Stimulated activated CD4-positive, alpha-beta T cell treated with anti-CD3 and anti-CD28 coated beads, TNF-alpha, amount 100 ng/mL, for 1 hour (primary cell): Measurements from ENCODE around the gene PTOV1.

Experiments
- DNase-seq, 3 donors: peaks; one replicate each; pipeline ENCODE4 v3.0.0-alpha.2; 2020; ENCODE audit warnings: low read depth in 3 of 3, low spot score in 1 of 3

PTOV1 gene

GRCh38 chr19:49873834-49874233 lies 22.9 kb downstream of the PTOV1 start:
- no peak for DNase-seq

DNA sequence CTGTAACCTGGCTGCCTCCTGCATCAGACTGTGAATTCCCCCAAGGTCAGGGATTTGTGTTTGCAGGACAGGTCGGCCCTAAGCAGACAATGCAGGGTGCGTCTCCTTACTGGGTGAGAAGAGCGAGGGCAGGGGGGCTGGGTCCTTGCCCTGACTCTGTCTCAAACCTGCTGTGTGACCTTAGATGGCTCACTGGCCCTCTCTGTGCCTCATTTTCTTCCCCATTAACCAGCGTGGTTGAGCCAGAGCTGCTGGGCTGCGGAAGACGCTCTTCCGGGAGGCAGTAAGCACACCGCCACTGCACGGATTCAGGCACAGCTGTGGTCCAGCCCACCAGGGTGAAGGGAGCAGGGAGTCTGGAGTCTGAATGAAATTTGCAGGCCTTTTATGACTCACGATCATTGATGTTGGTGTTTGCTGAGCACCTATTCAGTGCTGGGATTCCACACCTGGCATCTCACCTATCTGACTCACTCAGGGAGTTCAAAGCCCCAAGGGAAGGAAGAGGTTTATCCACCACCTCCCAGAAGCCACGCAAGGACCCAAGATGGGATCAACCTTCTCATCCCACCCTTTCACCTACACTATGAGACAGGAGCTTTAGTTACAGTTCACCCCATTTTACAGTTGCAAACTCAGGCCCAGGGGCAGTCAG lies 23.7 kb downstream of the PTOV1 start:
- DNase-seq = no peak

- DNase-seq = no peak
Measured at GRCh38 chr19:49875177-49875576, 24.2 kb downstream of the PTOV1 start.

- peak in 2 of 3 donors; percentile 27 to 41 for DNase-seq
Measured at GRCh38 chr19:49875857-49876421, 25.0 kb downstream of the PTOV1 start.

- peak; percentile 94 to 96 (median 95) for DNase-seq
Measured at GRCh38 chr19:49876422-49877019, 25.6 kb downstream of the PTOV1 start.

GRCh38 chr19:49877020-49877878 lies 26.3 kb downstream of the PTOV1 start, which contains the start of the genes AKT1S1 and TBC1D17:
TSS of gene AKT1S1 (minus strand) at chr19:49877355. CDS start at chr19:49873295, 4,060 bp downstream.
TSS of gene TBC1D17 (plus strand) at chr19:49877702. CDS start at chr19:49877724, 22 bp downstream.
- peak; percentile 90 to 99 (median 98) for DNase-seq

DNA sequence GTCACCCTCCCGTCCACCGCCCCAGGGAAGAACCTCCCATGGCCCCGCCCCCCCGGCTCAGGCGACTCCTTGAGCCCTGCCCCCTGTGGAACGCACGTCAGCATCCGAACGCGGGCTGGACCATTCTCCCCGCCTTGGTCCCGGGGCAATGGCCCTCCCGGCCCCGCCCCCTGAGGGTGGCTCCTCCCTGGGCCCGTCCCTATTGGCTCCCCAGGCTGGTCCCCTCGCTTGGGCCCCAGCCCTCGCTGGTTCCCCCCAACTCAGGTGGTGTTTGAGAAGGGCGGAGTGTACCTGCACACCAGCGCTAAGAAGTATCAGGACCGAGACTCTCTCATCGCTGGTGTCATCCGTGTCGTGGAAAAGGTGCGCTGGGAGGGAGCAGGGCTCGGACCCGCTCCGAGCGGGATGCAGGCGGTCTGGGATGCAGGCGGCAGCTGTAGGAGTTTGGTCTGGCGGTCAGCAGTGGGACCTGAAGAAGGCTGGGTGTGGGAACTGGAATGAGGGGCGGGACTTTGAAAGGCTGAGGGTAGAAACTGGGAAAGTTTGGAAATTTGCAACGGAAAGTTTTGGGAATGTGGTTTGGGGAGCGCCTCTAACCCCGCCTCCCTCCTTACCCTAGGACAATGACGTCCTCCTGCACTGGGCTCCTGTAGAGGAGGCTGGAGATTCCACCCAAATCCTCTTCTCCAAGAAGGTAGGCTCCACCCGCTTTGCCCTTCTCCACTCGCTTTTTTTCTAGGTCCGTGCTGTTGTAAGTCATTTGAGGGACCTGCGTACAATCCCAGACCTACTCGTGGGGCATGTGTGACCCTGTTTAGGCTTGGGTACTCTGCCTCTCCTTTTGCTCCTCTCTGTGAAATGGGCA lies 27.2 kb downstream of the PTOV1 start:
- peak; percentile 90 to 98 (median 94) for DNase-seq

DNA sequence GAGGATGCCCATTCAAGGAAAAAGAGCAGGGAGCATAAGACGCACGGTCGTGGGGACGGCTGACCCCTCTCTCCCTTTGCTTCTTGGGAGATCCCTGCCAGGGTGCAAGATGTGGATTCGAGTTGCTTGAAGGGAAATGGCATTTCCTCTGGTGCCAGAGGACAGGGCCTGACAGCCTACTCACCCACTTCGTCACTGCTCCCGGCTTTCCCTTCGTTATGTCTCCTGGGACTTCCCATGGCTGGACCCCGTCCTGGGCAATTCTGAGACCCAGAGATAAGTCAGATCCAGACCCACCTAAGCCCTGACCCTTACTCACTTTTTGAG lies 27.7 kb downstream of the PTOV1 start:
- no peak for DNase-seq

DNA sequence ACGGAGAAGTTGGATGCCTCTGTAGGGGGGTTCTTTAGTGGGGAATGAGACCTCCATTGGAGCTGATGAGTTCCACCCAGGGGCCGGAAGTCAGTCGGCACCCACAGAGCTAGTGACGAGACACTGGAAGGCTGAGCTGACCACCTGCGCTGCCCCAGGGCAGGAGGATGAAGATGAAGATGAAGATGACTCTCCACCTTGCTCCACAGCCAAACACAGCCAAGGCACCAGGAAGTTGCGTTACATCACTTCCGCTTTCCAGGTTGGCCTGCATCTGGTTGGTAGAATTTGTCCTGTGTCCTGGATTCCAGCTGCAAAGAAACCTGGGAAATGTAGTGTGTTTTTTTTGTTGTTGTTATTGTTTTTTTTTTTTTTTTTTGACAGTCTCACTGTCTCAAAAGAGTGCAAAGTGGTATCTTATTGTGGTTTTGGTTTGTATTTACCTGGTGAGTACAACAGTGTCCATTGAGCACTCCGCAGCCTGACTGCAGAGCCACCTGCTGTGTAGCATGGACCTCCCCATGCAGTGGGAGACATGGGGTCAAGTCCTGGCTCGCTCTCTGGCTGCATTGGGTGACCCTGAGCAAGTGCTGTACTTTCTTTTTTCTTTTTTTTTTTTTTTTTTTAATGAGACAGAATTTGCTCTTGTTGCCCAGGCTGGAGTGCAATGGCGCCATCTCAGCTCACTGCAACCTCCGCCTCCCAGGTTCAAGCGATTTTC lies 28.4 kb downstream of the PTOV1 start:
- no peak for DNase-seq

DNA sequence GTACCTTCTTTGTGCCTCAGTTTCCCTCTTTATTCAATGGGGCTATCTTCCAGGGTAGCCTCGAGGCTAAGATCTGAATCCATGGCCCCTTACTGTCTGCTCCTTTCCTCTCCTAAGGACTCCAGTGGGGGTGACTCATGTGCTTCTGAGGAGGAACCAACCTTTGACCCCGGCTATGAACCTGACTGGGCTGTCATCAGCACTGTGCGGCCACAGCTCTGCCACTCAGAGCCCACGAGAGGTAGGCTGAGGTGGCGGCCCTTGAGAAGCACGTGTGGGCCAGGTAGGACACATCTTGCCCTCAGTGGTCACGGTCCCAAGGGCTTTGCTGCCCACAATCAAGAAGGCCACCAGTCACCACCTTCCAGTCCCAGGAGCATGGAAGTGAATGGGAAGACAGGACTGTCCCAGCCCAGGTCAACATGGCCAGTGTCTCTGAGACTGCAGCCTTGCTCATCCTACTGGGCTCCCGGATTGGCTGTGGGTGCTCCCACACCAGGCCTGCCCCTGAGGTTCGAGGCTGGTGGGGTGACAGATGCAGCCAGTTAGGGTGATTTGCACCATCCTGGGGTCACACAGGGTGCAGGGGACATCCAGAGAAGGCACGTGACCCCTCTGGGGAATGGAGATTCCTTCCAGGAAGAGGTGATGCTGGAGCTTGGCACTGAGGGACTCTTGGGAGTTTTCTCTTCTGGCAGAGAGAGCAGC lies 29.4 kb downstream of the PTOV1 start:
- no peak for DNase-seq

DNA sequence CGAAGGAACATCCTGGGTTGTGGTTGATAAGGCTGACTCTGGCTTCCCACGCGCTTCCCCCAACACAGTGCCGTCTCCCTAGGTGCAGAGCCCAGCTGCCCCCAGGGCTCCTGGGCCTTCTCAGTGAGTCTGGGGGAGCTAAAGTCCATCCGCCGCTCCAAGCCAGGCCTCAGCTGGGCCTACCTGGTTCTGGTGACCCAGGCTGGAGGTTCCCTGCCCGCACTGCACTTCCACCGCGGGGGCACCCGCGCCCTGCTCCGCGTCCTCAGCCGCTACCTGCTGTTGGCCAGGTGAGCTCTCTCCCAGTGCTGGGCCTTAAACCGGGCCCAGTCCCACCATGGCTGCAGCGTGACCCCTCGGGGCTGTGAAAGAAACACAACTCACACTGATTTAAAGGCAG lies 30.2 kb downstream of the PTOV1 start:
- DNase-seq = no peak

DNA sequence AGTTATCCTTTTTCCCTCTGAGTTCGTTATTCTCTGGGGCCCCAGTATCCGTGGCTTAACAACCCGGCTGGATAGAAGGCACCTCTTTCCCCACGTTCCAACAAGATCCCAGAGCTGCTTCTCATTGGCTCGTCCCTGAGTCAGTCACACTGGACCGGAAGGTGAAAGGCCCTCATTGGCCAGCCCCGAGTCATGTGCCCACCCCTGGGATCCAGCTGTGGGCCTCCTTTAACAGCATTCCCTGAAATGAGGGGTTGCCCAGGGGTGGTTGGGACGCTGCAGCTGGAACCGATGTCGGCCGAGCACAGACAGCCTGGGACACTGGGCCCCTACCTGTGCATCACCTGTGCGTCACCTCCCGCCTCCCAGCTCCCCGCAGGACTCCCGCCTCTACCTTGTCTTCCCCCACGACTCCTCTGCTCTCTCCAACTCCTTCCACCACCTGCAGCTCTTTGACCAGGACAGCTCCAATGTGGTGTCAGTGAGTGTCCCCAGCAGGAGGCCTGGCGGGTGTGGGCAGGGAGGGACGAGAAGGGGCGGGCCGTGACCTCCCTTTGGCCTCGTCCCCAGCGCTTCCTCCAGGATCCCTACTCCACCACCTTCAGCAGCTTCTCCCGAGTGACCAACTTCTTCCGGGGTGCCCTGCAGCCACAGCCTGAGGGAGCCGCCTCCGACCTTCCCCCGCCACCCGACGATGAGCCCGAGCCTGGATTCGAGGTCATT lies 30.9 kb downstream of the PTOV1 start:
- DNase-seq = no peak

DNA sequence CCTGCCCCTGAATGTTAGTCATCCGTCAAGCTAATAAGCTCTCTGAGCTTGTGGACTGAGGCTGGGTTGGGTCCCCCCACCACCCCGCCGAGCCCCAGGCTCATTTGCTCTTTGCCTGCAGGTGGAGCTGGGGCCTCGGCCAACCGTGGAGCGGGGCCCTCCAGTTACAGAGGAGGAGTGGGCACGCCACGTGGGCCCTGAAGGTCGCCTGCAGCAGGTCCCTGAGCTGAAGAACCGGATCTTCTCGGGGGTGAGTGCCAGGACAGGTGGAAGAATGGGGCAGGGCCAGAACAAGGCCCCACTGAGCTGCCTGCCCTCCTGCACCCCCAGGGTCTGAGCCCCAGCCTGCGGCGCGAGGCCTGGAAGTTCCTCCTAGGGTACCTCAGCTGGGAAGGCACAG lies 31.7 kb downstream of the PTOV1 start:
- DNase-seq = no peak

DNA sequence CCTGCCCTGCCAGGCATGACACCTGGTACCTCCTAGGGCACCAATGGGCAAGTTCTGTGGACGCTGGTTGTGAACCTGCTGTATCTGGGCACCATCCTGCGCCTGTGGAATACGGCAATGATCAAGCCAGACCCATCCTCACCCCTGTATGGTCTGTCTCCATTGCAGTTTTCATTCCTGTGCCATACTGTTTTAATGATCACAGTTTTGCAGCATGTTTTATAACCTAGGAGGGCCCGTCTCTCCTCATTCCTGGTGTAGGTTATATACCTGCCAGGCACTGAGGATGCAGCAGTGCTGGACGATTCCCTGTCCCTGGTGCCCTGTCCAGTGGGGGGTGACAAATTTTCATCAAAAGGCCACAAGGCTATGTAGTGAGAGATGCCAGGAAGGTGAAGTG lies 32.1 kb downstream of the PTOV1 start:
- DNase-seq = no peak

- no peak for DNase-seq
Measured at GRCh38 chr19:49884109-49884508, 33.1 kb downstream of the PTOV1 start.

GRCh38 chr19:49884760-49885159 lies 33.8 kb downstream of the PTOV1 start:
- no peak for DNase-seq

DNA sequence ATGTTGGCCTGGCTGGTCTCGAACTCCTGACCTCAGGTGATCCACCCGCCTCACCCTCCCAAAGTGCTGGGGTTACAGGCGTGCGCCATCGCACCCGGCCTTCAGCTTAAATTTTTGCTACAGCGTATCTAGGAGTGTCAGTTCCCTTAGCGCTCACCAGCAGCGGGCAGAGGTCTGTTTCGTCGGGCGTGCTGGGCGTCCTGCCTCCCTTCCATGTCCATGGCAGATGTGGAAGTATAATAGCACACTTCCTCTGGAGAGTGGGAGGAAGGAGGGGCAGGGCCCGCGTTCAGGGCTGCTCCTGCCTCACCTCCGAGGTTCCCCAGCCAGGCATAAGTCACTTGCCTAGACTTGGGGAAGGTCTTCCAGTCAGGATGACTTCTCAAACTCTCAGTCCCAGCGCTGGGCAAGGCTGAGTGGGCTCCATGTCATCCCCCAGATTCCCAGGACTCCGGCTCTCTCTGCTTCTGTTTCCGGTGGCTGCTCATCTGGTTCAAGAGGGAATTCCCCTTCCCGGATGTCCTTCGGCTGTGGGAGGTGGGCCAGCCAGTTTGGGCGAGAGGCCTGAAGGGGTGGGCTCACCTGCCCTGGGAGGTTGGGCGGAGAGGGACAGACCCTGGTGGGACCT lies 36.2 kb downstream of the PTOV1 start:
- DNase-seq = no peak
